ENCODE measurements around the gene MINDY4. TPM values are rescaled to one million over a fixed set of nuclear protein-coding genes. Genes with fewer than 3 reads are reported as not detected.
A peak's percentile ranks its signal among the peaks of the same experiment; 100 is the strongest.

MINDY4 gene
- total RNA-seq, 1 donor from 2014 or later = 8.4 TPM

DNA sequence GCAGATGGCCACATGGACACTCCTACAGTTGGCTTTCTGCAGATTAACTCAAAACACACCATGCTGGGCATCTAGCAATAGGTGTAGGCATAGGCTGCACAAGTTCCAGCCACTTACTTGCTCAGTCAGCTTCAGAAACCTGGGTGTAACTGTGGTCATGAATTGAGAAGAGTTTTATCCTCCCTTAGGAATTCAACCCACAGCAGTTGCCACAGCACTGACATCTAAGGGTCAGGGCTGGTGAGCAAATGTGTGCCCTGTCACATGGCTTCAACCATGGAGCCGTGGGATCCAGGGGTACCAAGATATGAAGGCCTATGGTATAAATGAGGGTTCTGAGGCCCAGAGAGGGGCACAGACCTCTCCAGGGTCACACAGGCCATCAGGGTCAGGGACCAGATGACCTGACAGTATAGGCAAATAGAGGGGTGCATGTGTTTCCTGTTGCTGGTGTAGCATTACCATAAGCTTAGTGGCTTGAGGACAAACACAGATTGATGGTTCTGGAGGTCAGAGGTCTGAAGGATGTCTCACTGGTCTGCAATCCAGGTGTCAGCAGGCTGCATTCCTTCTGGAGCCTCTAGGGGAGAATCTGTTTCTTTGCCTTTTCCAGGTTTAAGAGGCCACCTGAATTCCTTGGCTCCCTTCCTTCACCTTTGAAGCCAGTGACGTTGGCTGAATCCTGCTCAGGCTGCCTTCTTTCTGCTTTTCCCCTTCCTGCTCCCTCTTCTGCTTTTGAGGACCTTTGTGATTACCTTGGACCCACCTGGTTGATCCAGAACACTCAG is 24.1 kb downstream of the MINDY4 start:
- H3K27ac Mint-ChIP-seq = no peak overlapping the region
- TF ChIP-seq, protein P1, sequence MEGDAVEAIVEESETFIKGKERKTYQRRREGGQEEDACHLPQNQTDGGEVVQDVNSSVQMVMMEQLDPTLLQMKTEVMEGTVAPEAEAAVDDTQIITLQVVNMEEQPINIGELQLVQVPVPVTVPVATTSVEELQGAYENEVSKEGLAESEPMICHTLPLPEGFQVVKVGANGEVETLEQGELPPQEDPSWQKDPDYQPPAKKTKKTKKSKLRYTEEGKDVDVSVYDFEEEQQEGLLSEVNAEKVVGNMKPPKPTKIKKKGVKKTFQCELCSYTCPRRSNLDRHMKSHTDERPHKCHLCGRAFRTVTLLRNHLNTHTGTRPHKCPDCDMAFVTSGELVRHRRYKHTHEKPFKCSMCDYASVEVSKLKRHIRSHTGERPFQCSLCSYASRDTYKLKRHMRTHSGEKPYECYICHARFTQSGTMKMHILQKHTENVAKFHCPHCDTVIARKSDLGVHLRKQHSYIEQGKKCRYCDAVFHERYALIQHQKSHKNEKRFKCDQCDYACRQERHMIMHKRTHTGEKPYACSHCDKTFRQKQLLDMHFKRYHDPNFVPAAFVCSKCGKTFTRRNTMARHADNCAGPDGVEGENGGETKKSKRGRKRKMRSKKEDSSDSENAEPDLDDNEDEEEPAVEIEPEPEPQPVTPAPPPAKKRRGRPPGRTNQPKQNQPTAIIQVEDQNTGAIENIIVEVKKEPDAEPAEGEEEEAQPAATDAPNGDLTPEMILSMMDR (conservative IDR thresholded peaks at IDR 0.05) = no peak
- H3K9me3 Mint-ChIP-seq = no peaks in the 10 kb centered on the region
- no peak overlapping the region for H3K4me3 Mint-ChIP-seq
- no peaks in the 10 kb centered on the region for H3K36me3 Mint-ChIP-seq
- no peaks in the 10 kb centered on the region for H3K27me3 Mint-ChIP-seq
- peaks cover 20% of the 10 kb centered on the region for H3K4me1 Mint-ChIP-seq (ENCODE audit: unreplicated experiment)
- DNase-seq (ENCODE audit: extremely low spot score, unreplicated experiment) = no peak

DNA sequence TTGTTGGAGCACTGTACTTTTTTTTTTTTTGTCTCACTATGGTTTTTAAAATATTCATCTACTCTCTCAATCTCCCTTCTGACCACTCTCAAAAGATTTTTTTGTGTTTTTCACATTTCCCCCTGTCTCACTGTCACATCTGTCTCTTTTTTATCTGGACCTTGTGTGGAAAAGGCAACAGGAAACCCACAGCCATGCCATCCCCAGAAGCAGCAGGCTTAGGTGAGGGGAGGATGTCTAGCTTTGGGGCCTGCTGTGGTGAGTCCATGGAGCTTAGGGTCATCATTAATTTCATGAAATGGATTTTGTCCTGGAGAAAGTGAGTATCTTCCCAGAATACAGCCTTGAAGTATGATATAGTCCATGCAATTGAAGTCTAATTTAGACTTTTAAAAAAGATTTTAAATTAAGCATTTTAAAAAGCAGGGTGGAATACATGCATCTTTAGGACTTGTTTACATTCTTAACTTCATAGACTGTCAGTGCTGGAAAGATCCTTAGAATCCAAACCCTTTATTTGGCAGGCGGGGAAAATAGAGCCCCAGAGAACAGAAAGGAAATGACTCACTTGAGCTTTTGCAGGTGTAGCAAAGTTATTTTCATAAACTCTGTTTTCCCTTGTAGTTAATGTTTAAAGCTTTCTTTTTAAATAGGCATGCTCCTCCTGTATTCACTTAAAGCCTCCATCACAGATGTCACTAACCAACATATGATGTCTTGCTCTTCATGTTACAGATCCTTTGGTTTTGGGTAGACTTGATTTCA is 25.1 kb downstream of the MINDY4 start:
- TF ChIP-seq, protein P1 (conservative IDR thresholded peaks at IDR 0.05) = no peak
- Mint-ChIP-seq H3K4me1 (ENCODE audit: unreplicated experiment) (peaks cover 27% of the 10 kb centered on the region), H3K36me3 (no peaks in the 10 kb centered on the region), H3K27ac (no peak overlapping the region), H3K27me3 (no peaks in the 10 kb centered on the region), H3K9me3 (no peaks in the 10 kb centered on the region), H3K4me3 (no peak overlapping the region)
- DNase-seq (ENCODE audit: extremely low spot score, unreplicated experiment) = no peak

DNA sequence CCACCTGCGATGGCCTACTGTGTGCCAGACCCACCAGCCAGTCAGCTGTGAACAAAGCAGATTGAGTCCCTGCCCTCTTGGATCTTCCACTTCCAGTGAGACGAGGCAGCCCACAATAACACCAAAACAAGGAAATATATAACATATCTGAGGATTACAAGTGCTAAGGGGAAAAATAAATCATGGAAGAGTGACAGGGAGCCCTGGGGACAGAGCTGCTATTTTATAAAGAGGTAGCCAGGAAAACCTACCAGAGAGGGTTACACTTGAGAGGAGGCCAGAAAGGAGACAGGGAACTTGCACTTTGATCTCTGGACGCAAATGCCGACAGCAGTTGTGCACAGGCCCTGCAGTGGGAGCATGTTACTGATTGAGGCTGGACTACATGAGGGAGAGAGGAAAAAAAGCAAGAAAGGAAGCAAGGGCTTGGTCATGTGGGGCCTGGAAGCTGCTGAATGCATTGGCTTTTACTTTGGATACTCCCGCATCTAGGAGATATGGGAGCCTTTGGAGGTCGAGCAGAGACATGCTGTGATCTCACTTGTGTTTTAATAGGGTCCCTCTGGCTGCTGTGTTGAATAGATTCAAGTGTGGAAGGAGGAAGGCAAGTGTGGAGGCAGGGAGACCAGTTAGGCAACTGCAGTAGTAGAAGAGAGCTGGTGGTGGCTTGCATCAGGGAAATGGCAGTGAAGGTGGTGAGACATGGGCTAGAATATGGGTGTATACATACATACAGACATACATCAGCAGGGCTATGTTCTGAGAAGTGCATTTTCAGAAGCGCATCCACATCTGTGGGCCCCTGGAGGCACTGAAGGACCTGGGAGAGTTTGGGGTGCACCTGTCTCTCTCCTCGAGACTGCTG is 26.2 kb downstream of the MINDY4 start:
- H3K4me3 Mint-ChIP-seq = no peak overlapping the region
- H3K9me3 Mint-ChIP-seq = no peaks in the 10 kb centered on the region
- TF ChIP-seq, protein P1 (conservative IDR thresholded peaks at IDR 0.05) = no peak
- H3K4me1 Mint-ChIP-seq (ENCODE audit: unreplicated experiment) = peaks cover 27% of the 10 kb centered on the region
- no peak for DNase-seq (ENCODE audit: extremely low spot score, unreplicated experiment)
- no peaks in the 10 kb centered on the region for H3K36me3 Mint-ChIP-seq
- H3K27me3 Mint-ChIP-seq = no peaks in the 10 kb centered on the region
- H3K27ac Mint-ChIP-seq = peak overlapping the region; percentile 15

DNA sequence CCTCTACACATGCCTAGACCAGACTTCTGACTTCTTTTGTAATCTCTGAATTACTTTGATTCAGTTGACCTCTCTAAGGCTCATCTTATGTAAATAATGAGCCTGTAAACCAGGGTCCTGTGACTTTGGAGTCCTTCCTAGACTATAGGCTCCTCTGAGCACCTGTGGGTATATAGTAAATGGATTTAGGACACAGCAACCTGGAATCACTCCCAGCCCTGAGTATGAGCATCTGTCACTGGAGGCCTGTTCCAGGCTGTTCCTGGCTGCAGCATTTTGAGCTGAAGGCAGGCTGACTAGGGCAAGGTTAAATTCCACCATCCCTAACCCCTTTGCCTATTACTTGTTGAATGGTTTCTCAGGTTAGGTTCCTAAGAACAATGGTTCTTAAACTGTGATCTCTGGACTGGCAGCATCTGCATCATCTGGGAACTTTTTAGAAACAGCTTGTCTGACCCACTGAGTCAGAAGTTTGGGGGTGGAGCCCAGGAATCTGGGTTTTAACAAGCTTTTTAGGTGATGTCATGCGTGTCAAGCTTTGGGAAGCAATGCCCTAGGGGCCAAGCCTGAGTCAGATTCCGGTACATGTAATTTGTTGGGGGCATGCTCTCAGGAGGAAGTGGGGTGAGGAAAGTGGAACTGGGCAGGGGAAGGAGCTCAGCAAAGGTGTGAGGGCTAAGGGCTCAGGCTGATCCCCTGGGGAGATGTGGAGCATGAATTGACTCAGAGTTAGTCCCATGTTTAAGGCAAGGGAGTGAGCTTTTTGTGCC is 28.2 kb downstream of the MINDY4 start:
- H3K27ac Mint-ChIP-seq = no peak overlapping the region
- peaks cover 5% of the 10 kb centered on the region for H3K36me3 Mint-ChIP-seq
- no peak overlapping the region for H3K4me3 Mint-ChIP-seq
- no peak for DNase-seq (ENCODE audit: extremely low spot score, unreplicated experiment)
- H3K9me3 Mint-ChIP-seq = no peaks in the 10 kb centered on the region
- H3K4me1 Mint-ChIP-seq (ENCODE audit: unreplicated experiment) = peaks cover 31% of the 10 kb centered on the region
- H3K27me3 Mint-ChIP-seq = no peaks in the 10 kb centered on the region
- TF ChIP-seq, protein P1 (conservative IDR thresholded peaks at IDR 0.05) = no peak

Measured in type B pancreatic cell (in vitro differentiated cells).